Peyer's patch (tissue), 4 donors: ENCODE measurements around the gene ETV5.

Experiments used
- POLR2A ChIP-seq, 2 donors: fragments of 450-650 bp; IDR thresholded peaks; one replicate each; pipeline ENCODE4 v1.5.1; 2017; ENCODE audit warnings: antibody characterized with exemption in 2 of 2, mild to moderate bottlenecking in 2 of 2, moderate library complexity in 2 of 2
- TF ChIP-seq, protein P1 (sequence below), 6 experiments: fragments of 450-650 bp in 4 of 6; fragments of 200-600 bp in 2 of 6; sonication (generic) in 1 of 6; IDR thresholded peaks; one replicate each; pipeline ENCODE4 v1.5.1; 2017 to 2019; ENCODE audit warnings: antibody characterized with exemption in 6 of 6, mild to moderate bottlenecking in 3 of 6, moderate library complexity in 1 of 6

DNA sequence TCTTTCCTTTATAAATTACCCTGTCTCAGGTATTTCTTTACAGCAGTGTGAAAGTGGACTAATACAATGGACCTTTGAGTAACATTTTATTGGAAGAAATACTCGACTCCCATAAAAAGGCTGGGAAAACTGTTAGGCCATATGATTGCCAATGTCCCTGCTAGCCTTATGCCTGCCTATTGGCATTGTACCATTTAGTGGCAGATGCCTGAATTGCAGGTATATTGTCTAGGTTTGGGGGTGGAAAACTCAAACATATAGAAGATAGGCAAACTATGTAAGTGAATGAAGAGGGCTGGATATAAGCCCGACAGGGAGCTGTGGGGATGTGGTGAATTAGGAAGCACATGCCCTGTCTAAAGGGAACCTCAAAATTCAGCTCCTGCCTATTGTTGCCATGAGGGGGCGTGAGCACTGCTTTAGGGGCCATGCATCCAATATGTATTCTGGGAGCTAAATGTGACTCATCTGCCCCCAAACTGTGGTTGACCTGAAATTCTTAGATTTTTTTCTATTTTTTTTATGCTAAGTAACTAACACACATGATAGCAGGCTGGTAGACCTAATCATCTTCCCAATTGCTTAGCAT is 105.9 kb downstream of the ETV5 start:
- TF ChIP-seq, protein P1, sequence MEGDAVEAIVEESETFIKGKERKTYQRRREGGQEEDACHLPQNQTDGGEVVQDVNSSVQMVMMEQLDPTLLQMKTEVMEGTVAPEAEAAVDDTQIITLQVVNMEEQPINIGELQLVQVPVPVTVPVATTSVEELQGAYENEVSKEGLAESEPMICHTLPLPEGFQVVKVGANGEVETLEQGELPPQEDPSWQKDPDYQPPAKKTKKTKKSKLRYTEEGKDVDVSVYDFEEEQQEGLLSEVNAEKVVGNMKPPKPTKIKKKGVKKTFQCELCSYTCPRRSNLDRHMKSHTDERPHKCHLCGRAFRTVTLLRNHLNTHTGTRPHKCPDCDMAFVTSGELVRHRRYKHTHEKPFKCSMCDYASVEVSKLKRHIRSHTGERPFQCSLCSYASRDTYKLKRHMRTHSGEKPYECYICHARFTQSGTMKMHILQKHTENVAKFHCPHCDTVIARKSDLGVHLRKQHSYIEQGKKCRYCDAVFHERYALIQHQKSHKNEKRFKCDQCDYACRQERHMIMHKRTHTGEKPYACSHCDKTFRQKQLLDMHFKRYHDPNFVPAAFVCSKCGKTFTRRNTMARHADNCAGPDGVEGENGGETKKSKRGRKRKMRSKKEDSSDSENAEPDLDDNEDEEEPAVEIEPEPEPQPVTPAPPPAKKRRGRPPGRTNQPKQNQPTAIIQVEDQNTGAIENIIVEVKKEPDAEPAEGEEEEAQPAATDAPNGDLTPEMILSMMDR (IDR thresholded peaks at IDR 0.05): peak in 3 of 6 experiments; percentile 20 to 25 (median 24)
- TF ChIP-seq POLR2A (IDR thresholded peaks at IDR 0.05): no peak
